ENCODE measurements around the gene PTGR2. TPM values are rescaled to one million over a fixed set of nuclear protein-coding genes. Genes with fewer than 3 reads are reported as not detected.

PTGR2 gene
- total and polyA plus RNA-seq, 2 donors (not counting 3 experiments of a cell fraction or from before 2014, with no cell fraction given) = 1.1 to 5.6 TPM

DNA sequence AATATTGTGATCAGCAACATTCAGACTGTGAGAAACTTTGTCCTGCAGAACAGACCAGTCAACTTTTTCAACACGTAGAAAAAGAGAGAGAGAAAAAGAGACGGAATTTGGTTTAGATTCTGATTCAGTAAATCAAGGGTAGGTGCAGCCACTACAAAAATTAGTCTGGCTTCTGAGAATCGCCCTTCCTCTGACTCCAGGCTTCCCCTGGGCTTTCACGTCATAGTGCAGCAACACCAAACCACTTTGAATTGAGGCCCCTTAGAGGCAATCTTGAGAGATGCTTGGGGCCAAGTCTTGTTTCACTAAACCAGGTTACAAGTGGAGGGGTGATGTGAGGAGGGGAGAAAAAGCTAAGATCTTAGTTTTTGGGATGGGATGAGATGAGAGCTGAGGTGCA is 37.5 kb upstream of the PTGR2 start:
- no peak overlapping the region for H2AFZ ChIP-seq (ENCODE audit: low read depth, low read length)
- no peaks in the 10 kb centered on the region for H3K79me2 ChIP-seq (ENCODE audit: control insufficient read depth, insufficient read depth, low read length)
- H3K9me3 ChIP-seq (replicated peaks; ENCODE audit: control insufficient read depth, insufficient read depth, low read length) = no peaks in the 10 kb centered on the region
- ChIA-PET POLR2A (no interaction called here), CTCF (no interaction called here)
- no peak for FAIRE-seq
- no peaks in the 10 kb centered on the region for H3K4me1 ChIP-seq (ENCODE audit: control insufficient read depth, extremely low read depth, insufficient read depth, low read length)
- H4K20me1 ChIP-seq (replicated peaks; ENCODE audit: control insufficient read depth, extremely low read depth, insufficient read depth, low read length) = no peaks in the 10 kb centered on the region
- no peak overlapping the region for H3K9ac ChIP-seq (replicated peaks; ENCODE audit: extremely low read depth, insufficient read depth, low read length)
- no peak for TF ChIP-seq POLR2A (IDR thresholded peaks at IDR 0.05; ENCODE audit: low read depth, low read length)
- no peak for TF ChIP-seq FOS (IDR thresholded peaks at IDR 0.05; ENCODE audit: borderline replicate concordance, insufficient read depth, low read length)
- TF ChIP-seq, protein P1, sequence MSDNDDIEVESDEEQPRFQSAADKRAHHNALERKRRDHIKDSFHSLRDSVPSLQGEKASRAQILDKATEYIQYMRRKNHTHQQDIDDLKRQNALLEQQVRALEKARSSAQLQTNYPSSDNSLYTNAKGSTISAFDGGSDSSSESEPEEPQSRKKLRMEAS (IDR thresholded peaks at IDR 0.05; ENCODE audit: insufficient read depth, insufficient read length) = no peak
- no peak for TF ChIP-seq GATA2 (IDR thresholded peaks at IDR 0.05; ENCODE audit: insufficient read depth, insufficient read length, low read depth, low read length)
- no peak for TF ChIP-seq EZH2 (IDR thresholded peaks at IDR 0.05; ENCODE audit: borderline replicate concordance, low read depth, low read length, severe bottlenecking)
- no peak for TF ChIP-seq MYC (IDR thresholded peaks at IDR 0.05; ENCODE audit: low read depth, low read length)
- no peak for TF ChIP-seq POLR2AphosphoS5 (IDR thresholded peaks at IDR 0.05; ENCODE audit: insufficient read depth, low read depth, low read length)
- no peaks in the 10 kb centered on the region for H3K9me1 ChIP-seq (replicated peaks; ENCODE audit: control insufficient read depth, extremely low read depth, insufficient read depth, low read length)
- dilution Hi-C loops (cut with MboI; ENCODE audit: extremely low pct_ligation_motif_present, low sequenced_read_pairs) (no loop called here), intact Hi-C loops (cut with micrococcal nuclease) (no loop called here)
- no peak overlapping the region for H3K4me3 ChIP-seq (replicated peaks in 1 of 3; ENCODE audit: insufficient read depth in 1 of 3, low read depth in 1 of 3, low read length in 3 of 3)
- H3K27me3 ChIP-seq (ENCODE audit: control insufficient read depth in 2 of 2, insufficient read depth in 2 of 2, low read length in 2 of 2) = peaks cover 0 to 2% of the 10 kb centered on the region in 2 experiments
- H3K36me3 ChIP-seq (ENCODE audit: control insufficient read depth in 2 of 2, extremely low read depth in 1 of 2, insufficient read depth in 2 of 2, low read length in 2 of 2) = no peaks in the 10 kb centered on the region
- BruUV-seq (replicated peaks) = no TSS peak
- no peak overlapping the region for H3K27ac ChIP-seq (ENCODE audit: insufficient read depth, low read depth, low read length)
- DNase-seq (ENCODE audit: low read depth, low spot score) = no peak
- H3K4me2 ChIP-seq (ENCODE audit: insufficient read depth, low read length) = no peak overlapping the region

- no peak overlapping the region for H3K27ac ChIP-seq (ENCODE audit: insufficient read depth, low read depth, low read length)
- TF ChIP-seq MYC (IDR thresholded peaks at IDR 0.05; ENCODE audit: low read depth, low read length) (no peak), POLR2A (IDR thresholded peaks at IDR 0.05; ENCODE audit: low read depth, low read length) (no peak), POLR2AphosphoS5 (IDR thresholded peaks at IDR 0.05; ENCODE audit: insufficient read depth, low read depth, low read length) (no peak), FOS (IDR thresholded peaks at IDR 0.05; ENCODE audit: borderline replicate concordance, insufficient read depth, low read length) (no peak), EZH2 (IDR thresholded peaks at IDR 0.05; ENCODE audit: borderline replicate concordance, low read depth, low read length, severe bottlenecking) (no peak), JUN (IDR thresholded peaks at IDR 0.05; ENCODE audit: borderline replicate concordance, insufficient read depth, insufficient read length, low read depth) (no peak), GATA2 (IDR thresholded peaks at IDR 0.05; ENCODE audit: insufficient read depth, insufficient read length, low read depth, low read length) (no peak)
- TF ChIP-seq, protein P1 (IDR thresholded peaks at IDR 0.05; ENCODE audit: insufficient read depth, insufficient read length) = no peak
- TF ChIP-seq, protein P2, sequence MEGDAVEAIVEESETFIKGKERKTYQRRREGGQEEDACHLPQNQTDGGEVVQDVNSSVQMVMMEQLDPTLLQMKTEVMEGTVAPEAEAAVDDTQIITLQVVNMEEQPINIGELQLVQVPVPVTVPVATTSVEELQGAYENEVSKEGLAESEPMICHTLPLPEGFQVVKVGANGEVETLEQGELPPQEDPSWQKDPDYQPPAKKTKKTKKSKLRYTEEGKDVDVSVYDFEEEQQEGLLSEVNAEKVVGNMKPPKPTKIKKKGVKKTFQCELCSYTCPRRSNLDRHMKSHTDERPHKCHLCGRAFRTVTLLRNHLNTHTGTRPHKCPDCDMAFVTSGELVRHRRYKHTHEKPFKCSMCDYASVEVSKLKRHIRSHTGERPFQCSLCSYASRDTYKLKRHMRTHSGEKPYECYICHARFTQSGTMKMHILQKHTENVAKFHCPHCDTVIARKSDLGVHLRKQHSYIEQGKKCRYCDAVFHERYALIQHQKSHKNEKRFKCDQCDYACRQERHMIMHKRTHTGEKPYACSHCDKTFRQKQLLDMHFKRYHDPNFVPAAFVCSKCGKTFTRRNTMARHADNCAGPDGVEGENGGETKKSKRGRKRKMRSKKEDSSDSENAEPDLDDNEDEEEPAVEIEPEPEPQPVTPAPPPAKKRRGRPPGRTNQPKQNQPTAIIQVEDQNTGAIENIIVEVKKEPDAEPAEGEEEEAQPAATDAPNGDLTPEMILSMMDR (IDR thresholded peaks at IDR 0.05; ENCODE audit: extremely low read depth in 1 of 2, insufficient read depth in 1 of 2, low read depth in 1 of 2, low read length in 2 of 2) = no peak
- POLR2A ChIA-PET = no interaction called here
- DNase-seq (ENCODE audit: low read depth, low spot score) = no peak
- no peak overlapping the region for H3K9ac ChIP-seq (replicated peaks; ENCODE audit: extremely low read depth, insufficient read depth, low read length)
- H2AFZ ChIP-seq (ENCODE audit: low read depth, low read length) = no peak overlapping the region
- no peaks in the 10 kb centered on the region for H4K20me1 ChIP-seq (replicated peaks; ENCODE audit: control insufficient read depth, extremely low read depth, insufficient read depth, low read length)
- no peaks in the 10 kb centered on the region for H3K79me2 ChIP-seq (ENCODE audit: control insufficient read depth, insufficient read depth, low read length)
- no TSS peak for BruUV-seq (replicated peaks)
- H3K36me3 ChIP-seq (ENCODE audit: control insufficient read depth in 2 of 2, extremely low read depth in 1 of 2, insufficient read depth in 2 of 2, low read length in 2 of 2) = no peaks in the 10 kb centered on the region
- dilution Hi-C loops (cut with MboI; ENCODE audit: extremely low pct_ligation_motif_present, low sequenced_read_pairs) (no loop called here), intact Hi-C loops (cut with micrococcal nuclease) (no loop called here)
- no peak overlapping the region for H3K4me3 ChIP-seq (replicated peaks in 1 of 3; ENCODE audit: insufficient read depth in 1 of 3, low read depth in 1 of 3, low read length in 3 of 3)
- H3K9me1 ChIP-seq (replicated peaks; ENCODE audit: control insufficient read depth, extremely low read depth, insufficient read depth, low read length) = no peaks in the 10 kb centered on the region
- no peaks in the 10 kb centered on the region for H3K9me3 ChIP-seq (replicated peaks; ENCODE audit: control insufficient read depth, insufficient read depth, low read length)
- H3K4me1 ChIP-seq (ENCODE audit: control insufficient read depth, extremely low read depth, insufficient read depth, low read length) = no peaks in the 10 kb centered on the region
- H3K4me2 ChIP-seq (ENCODE audit: insufficient read depth, low read length) = no peak overlapping the region
- FAIRE-seq = no peak
- CTCF ChIA-PET = interaction anchor here (0.9 to 2.6 kb wide), 4 partner anchors 10 to 87 kb away, joined by 3 to 16 read pairs (median 6); no protein-coding TSS in a partner anchor
- peaks cover 0 to 2% of the 10 kb centered on the region in 2 experiments for H3K27me3 ChIP-seq (ENCODE audit: control insufficient read depth in 2 of 2, insufficient read depth in 2 of 2, low read length in 2 of 2)
These were observed 35.8 kb upstream of the PTGR2 start for GRCh38 chr14:73815849-73816248.

All from endothelial cell of umbilical vein (primary cell).